ENCODE data around the gene TRNAU1AP. TPM values are rescaled to one million over a fixed set of nuclear protein-coding genes. Genes with fewer than 3 reads are reported as not detected.
"Not testable (repeated sequence)": the region's sequence is repeated elsewhere in the genome, so short reads cannot be mapped to it uniquely, and the experiment has no call there.

Gene TRNAU1AP
- total RNA-seq, 1 donor = 23.2 TPM

GRCh38 chr1:28580722-28581530, 28.0 kb downstream of the TRNAU1AP start:
- Histone ChIP-seq H3K27ac (ENCODE audit: low read depth, low read length) (peak overlapping the region; percentile 43), H3K4me1 (ENCODE audit: insufficient read depth, low read length) (peaks cover 25% of the 10 kb centered on the region), H3K4me3 (ENCODE audit: insufficient read depth, low read length) (peak overlapping the region; percentile 80), H3K27me3 (ENCODE audit: insufficient read depth, low read length) (no peaks in the 10 kb centered on the region), H4K20me1 (ENCODE audit: insufficient read depth, low read length) (peaks cover 40% of the 10 kb centered on the region), H3K79me2 (ENCODE audit: insufficient read depth, low read length) (peaks cover 24% of the 10 kb centered on the region), H3K4me2 (ENCODE audit: insufficient read depth, low read length) (peak overlapping the region; percentile 84), H3K9me3 (ENCODE audit: low read depth, low read length) (no peaks in the 10 kb centered on the region), H2AFZ (ENCODE audit: low read length) (no peak overlapping the region), H3K36me3 (ENCODE audit: insufficient read depth, low read length) (peaks cover 37% of the 10 kb centered on the region)
- TF ChIP-seq CTCF (IDR thresholded peaks at IDR 0.05; ENCODE audit: extremely low read depth, low read depth, low read length) = peak; percentile 19
- DNase-seq (ENCODE audit: insufficient read length, low spot score, missing footprints) = peak; percentile 87

GRCh38 chr1:28581531-28582247, 28.8 kb downstream of the TRNAU1AP start:
- H3K27me3 ChIP-seq (ENCODE audit: insufficient read depth, low read length) = no peaks in the 10 kb centered on the region
- peak overlapping the region; percentile 98 for H2AFZ ChIP-seq (ENCODE audit: low read length)
- peaks cover 40% of the 10 kb centered on the region for H4K20me1 ChIP-seq (ENCODE audit: insufficient read depth, low read length)
- peak overlapping the region; percentile 84 for H3K4me2 ChIP-seq (ENCODE audit: insufficient read depth, low read length)
- peak; percentile 99 for DNase-seq (ENCODE audit: insufficient read length, low spot score, missing footprints)
- peaks cover 25% of the 10 kb centered on the region for H3K4me1 ChIP-seq (ENCODE audit: insufficient read depth, low read length)
- no peak for TF ChIP-seq CTCF (IDR thresholded peaks at IDR 0.05; ENCODE audit: extremely low read depth, low read depth, low read length)
- peaks cover 24% of the 10 kb centered on the region for H3K79me2 ChIP-seq (ENCODE audit: insufficient read depth, low read length)
- H3K27ac ChIP-seq (ENCODE audit: low read depth, low read length) = peak overlapping the region; percentile 72
- H3K36me3 ChIP-seq (ENCODE audit: insufficient read depth, low read length) = peaks cover 37% of the 10 kb centered on the region
- H3K9me3 ChIP-seq (ENCODE audit: low read depth, low read length) = no peaks in the 10 kb centered on the region
- H3K4me3 ChIP-seq (ENCODE audit: insufficient read depth, low read length) = peak overlapping the region; percentile 80

GRCh38 chr1:28582248-28582615, 29.3 kb downstream of the TRNAU1AP start:
- Histone ChIP-seq H2AFZ (ENCODE audit: low read length) (peak overlapping the region; percentile 98), H3K4me1 (ENCODE audit: insufficient read depth, low read length) (peaks cover 25% of the 10 kb centered on the region), H3K79me2 (ENCODE audit: insufficient read depth, low read length) (peaks cover 24% of the 10 kb centered on the region), H3K27ac (ENCODE audit: low read depth, low read length) (peak overlapping the region; percentile 72), H3K36me3 (ENCODE audit: insufficient read depth, low read length) (peaks cover 37% of the 10 kb centered on the region), H3K4me2 (ENCODE audit: insufficient read depth, low read length) (peak overlapping the region; percentile 84), H4K20me1 (ENCODE audit: insufficient read depth, low read length) (peaks cover 40% of the 10 kb centered on the region), H3K9me3 (ENCODE audit: low read depth, low read length) (no peaks in the 10 kb centered on the region), H3K4me3 (ENCODE audit: insufficient read depth, low read length) (peak overlapping the region; percentile 80), H3K27me3 (ENCODE audit: insufficient read depth, low read length) (no peaks in the 10 kb centered on the region)
- TF ChIP-seq CTCF (IDR thresholded peaks at IDR 0.05; ENCODE audit: extremely low read depth, low read depth, low read length) = no peak
- DNase-seq (ENCODE audit: insufficient read length, low spot score, missing footprints) = no peak

GRCh38 chr1:28586585-28587391, 33.9 kb downstream of the TRNAU1AP start:
- H3K79me2 ChIP-seq (ENCODE audit: insufficient read depth, low read length); H4K20me1 ChIP-seq (ENCODE audit: insufficient read depth, low read length); H3K4me3 ChIP-seq (ENCODE audit: insufficient read depth, low read length); H3K4me2 ChIP-seq (ENCODE audit: insufficient read depth, low read length); H2AFZ ChIP-seq (ENCODE audit: low read length); H3K36me3 ChIP-seq (ENCODE audit: insufficient read depth, low read length); H3K9me3 ChIP-seq (ENCODE audit: low read depth, low read length); H3K4me1 ChIP-seq (ENCODE audit: insufficient read depth, low read length); DNase-seq (ENCODE audit: insufficient read length, low spot score, missing footprints); H3K27me3 ChIP-seq (ENCODE audit: insufficient read depth, low read length); H3K27ac ChIP-seq (ENCODE audit: low read depth, low read length): not testable (repeated sequence)

Data from osteoblast (primary cell).